ENCODE data around the gene ACBD4. TPM values are rescaled to one million over a fixed set of nuclear protein-coding genes. Genes with fewer than 3 reads are reported as not detected.
A peak's percentile ranks its signal among the peaks of the same experiment; 100 is the strongest.

Gene ACBD4
- total RNA-seq, 1 donor from 2014 or later: 6.7 TPM

DNA sequence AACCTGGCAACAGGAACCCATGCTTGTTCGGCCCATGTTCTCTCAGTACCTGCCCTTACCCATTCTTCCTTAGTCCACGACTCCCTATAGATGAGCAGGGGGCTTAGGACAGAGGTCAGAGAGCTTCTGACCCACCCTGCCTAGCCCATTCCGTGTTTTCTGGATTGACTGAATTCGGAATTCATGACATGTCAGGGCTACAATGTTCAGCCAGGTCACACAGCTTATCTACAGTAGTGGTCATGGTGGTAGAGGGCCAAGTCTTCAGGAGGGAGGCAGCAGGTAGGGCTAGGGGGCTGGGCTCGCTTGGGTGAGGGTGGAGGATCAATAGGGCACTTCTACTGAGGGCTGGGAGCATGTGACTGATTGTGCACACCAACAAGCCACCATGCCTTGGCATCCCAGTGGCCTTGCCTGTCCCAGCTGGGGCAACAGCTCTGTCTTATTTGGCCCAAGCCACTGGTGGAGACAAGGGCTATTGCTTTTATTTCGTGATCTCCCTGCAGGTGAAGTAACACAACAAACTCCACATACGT, 29.3 kb downstream of the ACBD4 start:
- DNase-seq (ENCODE audit: missing footprints): no peak
- no peak for ATAC-seq
- intact Hi-C loops (cut with DNase I): no loop called here

DNA sequence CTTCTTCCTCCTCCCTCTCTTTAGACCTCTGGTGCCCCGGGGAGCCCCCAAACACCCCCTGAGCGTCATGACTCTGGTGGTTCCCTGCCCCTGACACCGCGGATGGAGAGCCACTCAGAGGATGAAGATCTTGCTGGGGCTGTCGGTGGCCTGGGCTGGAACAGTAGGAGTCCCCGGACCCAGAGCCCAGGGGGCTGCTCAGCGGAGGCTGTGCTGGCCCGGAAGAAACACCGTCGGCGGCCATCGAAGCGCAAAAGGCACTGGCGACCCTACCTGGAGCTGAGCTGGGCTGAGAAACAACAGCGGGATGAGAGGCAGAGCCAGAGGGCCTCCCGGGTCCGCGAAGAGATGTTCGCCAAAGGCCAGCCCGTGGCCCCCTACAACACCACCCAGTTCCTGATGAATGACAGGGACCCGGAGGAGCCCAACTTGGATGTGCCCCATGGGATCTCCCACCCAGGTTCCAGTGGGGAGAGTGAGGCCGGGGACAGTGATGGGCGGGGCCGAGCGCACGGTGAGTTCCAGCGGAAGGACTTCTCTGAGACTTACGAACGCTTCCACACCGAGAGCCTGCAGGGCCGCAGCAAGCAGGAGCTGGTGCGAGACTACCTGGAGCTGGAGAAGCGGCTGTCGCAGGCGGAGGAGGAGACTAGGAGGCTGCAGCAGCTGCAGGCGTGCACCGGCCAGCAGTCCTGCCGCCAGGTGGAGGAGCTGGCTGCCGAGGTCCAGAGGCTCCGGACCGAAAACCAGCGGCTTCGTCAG, 33.7 kb downstream of the ACBD4 start:
- intact Hi-C loops (cut with DNase I): no loop called here
- ATAC-seq (no peak), DNase-seq (ENCODE audit: missing footprints) (no peak)

DNA sequence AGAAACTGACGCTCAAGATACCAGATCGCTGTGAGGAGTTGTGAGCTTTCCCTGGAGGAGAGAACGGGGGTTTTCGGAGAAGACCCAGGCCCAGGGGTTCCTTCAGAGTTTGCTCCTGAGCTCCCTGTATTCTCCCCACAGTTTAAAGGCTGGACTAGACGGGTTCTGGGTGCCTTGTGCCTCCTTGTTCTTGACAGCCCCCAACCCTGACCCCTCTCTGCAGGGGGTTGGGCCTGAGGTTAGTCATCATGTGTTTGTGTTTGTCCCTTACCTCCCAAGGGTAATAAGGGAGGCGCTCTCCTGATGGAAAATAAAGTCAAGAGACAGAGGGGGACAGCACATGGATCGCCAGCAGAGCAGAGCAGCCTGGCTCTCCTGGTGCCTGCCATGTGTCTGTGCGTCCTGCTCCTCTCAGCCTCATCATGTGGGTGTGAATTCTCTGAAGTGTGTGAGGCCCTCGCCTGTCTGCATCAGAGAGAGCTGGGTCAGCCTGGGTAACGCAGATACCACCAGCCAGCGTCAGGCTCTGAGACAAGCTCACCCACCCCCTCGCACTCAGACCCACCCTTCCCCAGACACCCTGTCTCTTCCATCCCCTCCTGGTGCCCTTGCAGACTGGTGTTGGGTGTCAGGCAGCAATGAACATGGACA, 34.9 kb downstream of the ACBD4 start:
- intact Hi-C loops (cut with DNase I): no loop called here
- DNase-seq (ENCODE audit: missing footprints) (no peak), ATAC-seq (no peak)

DNA sequence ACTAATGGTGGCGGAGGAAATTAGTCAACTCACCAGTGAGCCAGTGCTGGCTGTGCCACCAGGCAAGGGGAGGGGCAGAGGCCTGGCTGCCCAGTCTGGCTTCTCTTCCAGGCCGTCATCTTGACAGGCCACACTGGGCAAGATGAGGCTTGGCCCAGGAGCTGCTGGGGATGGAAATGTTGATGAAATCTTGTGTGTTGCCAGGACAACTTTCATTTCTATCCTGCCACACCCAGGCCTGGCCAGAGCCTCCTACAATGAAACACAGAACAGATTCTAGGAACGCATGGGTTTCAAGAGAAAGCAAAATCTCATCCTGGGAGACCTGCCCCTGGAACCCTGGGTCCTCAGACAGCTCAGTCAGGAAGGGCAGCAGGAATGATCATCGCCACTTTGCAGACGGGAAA, 35.4 kb downstream of the ACBD4 start:
- DNase-seq (ENCODE audit: missing footprints) (peak; percentile 86), ATAC-seq (peak; percentile 84)
- intact Hi-C loops (cut with DNase I): no loop called here

DNA sequence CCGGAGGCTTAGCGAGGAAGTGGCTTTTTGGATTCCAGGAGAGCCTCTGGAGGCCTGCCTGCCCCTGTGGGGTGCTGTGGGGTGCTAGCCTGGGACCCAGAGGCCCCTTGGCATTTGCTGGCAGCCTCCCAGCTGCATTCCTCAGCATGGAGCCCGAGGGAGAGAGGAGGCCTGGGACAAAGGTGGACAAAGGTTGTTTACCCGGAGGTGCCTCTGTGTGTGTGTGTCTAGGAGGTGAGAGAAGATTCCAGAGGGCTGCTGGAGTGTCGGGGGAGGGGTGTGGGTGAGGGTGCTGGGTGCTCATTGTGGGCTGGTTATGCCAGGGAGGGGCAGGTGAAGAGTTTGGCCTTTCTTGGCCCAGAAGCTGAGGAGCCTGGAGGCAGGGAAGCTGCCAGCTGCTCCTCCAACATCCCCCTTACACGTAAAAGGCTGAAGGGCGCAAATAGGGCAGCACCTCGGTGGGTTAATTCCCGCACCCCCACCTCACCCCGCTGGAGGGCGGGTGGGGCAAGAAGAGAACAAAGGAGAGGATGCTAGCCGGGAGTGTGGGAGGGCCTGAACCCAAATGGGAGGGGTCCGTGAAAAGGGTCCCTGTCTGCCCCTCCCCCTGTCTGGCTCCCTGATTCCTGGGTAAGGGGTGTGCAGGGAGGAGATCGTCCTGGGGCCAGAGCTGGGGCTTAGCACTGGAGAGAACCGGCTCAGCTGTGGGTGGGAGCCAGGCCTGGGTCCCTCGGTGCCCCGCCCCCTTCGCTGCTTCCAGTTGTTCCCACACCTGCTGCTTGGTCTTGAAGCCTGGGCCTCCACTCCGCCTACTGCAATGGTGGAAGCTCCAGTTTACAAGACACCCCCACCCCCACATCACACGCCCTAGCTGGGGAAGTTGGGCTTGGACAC, 36.1 kb downstream of the ACBD4 start:
- intact Hi-C loops (cut with DNase I): no loop called here
- peak; percentile 5 for ATAC-seq
- no peak for DNase-seq (ENCODE audit: missing footprints)

DNA sequence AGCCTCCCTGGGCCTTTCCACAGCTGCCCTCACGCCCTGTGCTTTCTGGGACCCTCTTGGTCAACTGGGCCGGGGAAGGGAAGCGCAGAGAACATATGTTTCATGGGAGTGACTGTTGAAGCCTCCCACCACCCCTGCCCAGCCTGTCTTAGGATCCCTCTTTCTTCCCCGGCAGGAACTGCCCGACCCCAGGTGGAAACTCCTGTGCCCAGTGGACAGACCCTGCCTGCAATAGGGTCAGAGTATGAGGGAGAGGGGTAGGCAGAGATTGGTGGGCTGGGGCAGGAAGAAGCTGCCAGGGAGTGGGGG, 36.7 kb downstream of the ACBD4 start:
- no peak for DNase-seq (ENCODE audit: missing footprints)
- intact Hi-C loops (cut with DNase I): no loop called here
- ATAC-seq: no peak

DNA sequence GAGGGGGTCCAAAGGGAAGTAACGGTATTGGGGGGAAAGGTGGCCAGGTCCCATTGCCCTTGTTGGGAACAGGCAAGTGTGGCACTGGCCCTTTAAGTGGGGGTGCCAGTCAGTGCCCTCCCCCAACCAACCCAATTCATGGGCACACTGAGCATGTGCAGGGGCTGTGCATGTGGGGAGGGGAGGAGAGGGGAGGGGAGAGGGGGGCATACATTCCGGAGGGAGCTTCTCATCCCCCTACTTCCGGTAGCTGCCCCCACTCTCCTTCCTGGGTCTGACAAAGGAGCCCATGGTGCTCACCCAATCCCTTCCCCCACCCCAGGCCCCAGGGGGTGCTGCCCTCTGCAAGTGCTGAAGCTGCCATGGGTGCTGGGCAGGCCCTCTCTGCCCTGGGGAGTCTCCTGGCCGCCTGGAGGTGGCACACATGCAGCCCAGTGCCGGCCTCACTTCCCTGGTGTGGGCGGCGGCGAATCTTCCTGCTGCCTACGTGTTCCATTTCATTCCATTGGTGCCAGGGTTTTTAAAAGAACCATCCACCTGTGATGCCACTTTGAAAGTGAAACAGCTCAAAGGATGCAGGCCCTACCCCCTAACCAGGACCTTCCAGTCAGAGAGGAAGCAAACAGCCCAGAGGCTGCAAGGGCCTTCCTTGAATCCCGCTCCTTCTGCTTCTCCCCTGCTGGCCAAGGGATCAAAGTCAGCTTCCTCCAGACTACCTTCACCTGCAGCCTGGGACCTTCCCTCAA, 37.2 kb downstream of the ACBD4 start:
- intact Hi-C loops (cut with DNase I): no loop called here
- DNase-seq (ENCODE audit: missing footprints) (peak; percentile 76), ATAC-seq (peak; percentile 84)

DNA sequence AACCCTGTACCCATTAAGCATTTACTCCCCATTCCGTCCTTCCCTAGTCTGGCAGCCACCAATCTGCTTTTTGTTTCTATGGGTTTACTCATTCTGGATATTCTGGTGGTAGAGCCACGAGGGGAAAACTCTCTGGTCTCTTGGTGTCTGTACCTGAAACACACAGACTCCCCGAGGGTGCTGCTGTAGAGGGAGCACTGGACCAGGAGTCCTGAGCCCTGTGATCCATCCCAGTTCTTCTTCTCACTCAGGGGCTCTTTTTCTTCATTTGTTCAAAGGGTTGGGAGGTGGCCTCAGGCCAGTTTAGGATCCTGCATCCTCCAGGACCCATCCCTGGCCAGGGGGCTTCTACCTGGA, 40.2 kb downstream of the ACBD4 start:
- ATAC-seq: no peak

DNA sequence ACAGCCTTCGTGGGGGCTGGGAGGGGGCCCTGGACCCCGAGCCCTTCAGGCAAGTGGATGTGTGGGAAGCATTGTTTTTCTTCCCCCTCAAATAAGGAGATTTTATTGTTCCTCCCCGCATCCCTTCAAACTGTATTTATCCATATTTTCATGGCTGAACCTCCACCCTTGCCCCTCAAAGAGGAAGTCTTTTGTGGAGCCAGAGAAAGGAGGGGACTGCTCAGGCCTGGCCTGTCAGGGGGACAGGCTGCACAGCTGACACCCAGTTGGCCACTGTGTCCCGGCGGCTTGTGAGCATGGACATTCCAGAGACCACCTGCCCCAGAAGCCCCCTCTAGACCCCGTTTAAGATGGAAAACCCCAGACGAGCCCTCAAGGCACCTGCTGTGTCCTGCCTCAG, 42.1 kb downstream of the ACBD4 start:
- DNase-seq (ENCODE audit: missing footprints) (no peak), ATAC-seq (no peak)
- intact Hi-C loops (cut with DNase I): no loop called here

More for the DNA sequence above, 40.2 kb downstream of the ACBD4 start:
- DNase-seq (ENCODE audit: missing footprints): no peak
- intact Hi-C loops (cut with DNase I): no loop called here

DNA sequence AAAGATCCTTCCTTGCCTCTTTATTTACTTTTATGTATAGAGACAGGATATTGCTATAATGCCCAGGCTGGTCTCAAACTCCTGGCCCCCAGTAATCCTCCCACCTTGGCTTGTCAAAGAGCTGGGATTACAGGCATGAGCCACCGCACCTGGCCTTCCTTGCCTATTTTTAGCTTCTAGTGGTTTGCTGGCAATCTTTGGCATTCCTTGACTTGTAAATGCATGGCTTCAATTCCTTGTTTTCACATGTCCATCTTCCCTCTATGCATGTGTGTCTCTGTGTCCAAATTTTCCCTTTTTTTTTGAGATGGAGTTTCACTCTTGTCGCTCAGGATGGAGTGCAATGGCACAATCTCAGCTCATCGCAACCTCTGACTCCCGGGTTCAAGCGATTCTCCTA, 48.7 kb downstream of the ACBD4 start:
- intact Hi-C loops (cut with DNase I): no loop called here
- ATAC-seq (no peak), DNase-seq (ENCODE audit: missing footprints) (no peak)

DNA sequence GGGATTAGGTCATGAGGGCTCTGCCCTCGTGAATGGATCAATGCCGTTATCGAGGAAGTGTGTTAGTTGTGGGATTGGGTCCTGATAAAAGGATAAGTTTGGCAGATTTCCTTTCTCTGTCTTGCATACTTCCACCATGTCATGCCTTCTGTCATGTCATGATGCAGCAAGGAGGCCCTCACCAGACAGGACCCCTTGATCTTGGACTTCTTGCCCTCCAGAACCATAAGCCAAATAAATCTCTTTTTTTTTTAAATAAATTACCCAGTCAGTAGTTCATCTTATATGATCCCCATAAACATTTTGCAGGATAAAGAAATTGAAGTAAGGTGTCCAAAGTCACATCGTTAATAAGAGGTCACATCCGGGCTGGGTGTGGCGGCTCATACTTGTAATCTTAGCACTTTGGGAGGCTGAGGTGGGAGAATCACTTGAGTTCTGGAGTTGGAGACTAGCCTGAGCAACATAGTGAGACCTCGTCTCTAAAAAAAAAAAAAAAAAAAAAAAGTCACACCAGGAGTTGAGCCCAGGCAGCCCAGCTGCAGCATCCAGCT, 51.4 kb downstream of the ACBD4 start:
- ATAC-seq (no peak), DNase-seq (ENCODE audit: missing footprints) (no peak)
- intact Hi-C loops (cut with DNase I): no loop called here

DNA sequence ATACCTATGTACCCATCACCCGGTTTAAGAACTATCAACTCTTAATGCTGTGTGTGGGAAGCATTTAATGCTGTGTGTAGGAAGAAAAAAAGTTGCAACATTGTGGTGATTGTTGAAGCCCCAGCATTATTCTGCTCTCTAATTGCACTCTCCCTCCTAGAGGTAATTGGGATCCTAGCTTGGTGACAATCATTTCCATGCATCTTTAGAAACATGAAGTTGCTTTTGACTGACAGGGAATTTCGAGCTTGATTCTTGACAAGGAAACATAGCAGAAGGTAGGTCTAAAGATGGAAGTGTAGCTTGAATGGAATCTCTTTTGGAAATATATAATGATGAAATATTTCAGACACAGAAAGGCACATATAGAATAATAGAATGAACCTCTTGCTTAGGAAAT, 53.5 kb downstream of the ACBD4 start:
- DNase-seq (ENCODE audit: missing footprints): no peak
- ATAC-seq: no peak
- intact Hi-C loops (cut with DNase I): no loop called here

DNA sequence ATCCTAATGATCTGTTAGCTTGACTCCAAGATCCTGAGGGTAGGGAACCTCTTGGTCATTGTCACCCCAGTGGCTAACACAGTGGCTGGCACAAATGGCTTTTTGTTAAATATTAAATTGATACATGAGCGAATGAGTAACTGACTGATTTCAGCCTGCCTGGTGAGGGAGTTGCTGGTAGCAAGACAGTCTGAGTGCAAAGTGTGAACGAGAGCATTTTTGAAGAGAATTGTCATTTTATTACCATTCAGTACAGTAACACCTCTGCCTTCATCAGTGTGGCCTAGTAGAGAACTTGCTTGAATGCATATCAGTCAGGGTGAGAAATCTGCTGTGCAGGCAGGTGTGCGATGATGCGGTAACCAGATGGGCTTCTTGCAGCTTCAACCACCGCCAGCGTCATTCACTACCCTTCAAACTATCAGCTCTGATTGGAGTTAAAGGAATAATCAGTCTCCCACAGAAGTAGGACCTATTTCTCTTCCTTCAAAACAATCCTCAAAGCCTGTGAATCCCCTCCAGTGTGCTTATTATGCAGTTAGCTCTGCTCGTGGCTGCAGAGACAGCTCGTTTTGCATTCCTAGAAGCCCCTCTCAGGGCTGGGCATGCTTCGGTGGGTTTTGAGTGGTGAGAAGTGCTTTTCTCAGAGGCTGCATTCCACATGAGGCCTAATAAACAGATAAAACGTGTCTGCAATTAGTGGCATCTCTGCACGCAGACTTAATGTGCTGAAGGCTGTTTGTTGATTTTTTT, 55.2 kb downstream of the ACBD4 start:
- no peak for ATAC-seq
- intact Hi-C loops (cut with DNase I): no loop called here

More for the DNA sequence above, 55.2 kb downstream of the ACBD4 start:
- DNase-seq (ENCODE audit: missing footprints): no peak

Small RNA genes within 50 kb of the gene (microRNA-seq; reads per million reads assigned to microRNA genes)
- gene MIR6784: not detected

Other genes starting within 250 kb of the ACBD4 start
- 68.1 TPM for gene EFTUD2, start 236.2 kb upstream of the ACBD4 start, total RNA-seq
- 3.7 TPM for gene GFAP, start 220.2 kb upstream of the ACBD4 start, total RNA-seq
- 2.5 TPM for gene KIF18B, start 187.9 kb upstream of the ACBD4 start, total RNA-seq
- gene C1QL1, start 167.4 kb upstream of the ACBD4 start, total RNA-seq: 11.3 TPM
- 24.2 TPM for gene DCAKD, start 84.1 kb upstream of the ACBD4 start, total RNA-seq
- gene NMT1, start 74.4 kb upstream of the ACBD4 start, total RNA-seq: 96.0 TPM
- gene PLCD3, start 3.2 kb upstream of the ACBD4 start, total RNA-seq: 200 TPM
- gene HEXIM1, start 12.8 kb downstream of the ACBD4 start, total RNA-seq: 33.1 TPM
- gene HEXIM2, start 26.2 kb downstream of the ACBD4 start, total RNA-seq: 9.0 TPM
- 13.7 TPM for gene FMNL1, start 86.2 kb downstream of the ACBD4 start, total RNA-seq
- not detected for gene SPATA32, start 126.4 kb downstream of the ACBD4 start, total RNA-seq
- 14.4 TPM for gene MAP3K14, start 181.3 kb downstream of the ACBD4 start, total RNA-seq

All from Right ventricle myocardium inferior (tissue), 1 donor.